Liver (tissue), 3 donors: ENCODE results near the gene RIMBP3C.

ENCODE experiments used
- EGR1 ChIP-seq, 2 donors: IDR thresholded peaks; 2 replicates each; pipeline ENCODE4 v1.6.1; 2016 to 2018; ENCODE audit warnings: antibody characterized with exemption in 2 of 2, low read depth in 2 of 2
- FOXA1 ChIP-seq: IDR thresholded peaks from 2 replicates; pipeline ENCODE4 v1.6.1; 2016; ENCODE audit warnings: antibody characterized with exemption
- GABPA ChIP-seq, 2 donors: IDR thresholded peaks in 1 of 2; conservative IDR thresholded peaks in 1 of 2; 2 replicates each; pipeline ENCODE4 v1.6.1; 2016; ENCODE audit warnings: antibody characterized with exemption in 2 of 2, mild to moderate bottlenecking in 1 of 2, moderate library complexity in 1 of 2
- HNF4G ChIP-seq: IDR thresholded peaks from 2 replicates; pipeline ENCODE4 v1.6.1; 2016; ENCODE audit warnings: antibody characterized with exemption
- JUND ChIP-seq, 2 donors: IDR thresholded peaks; 2 replicates each; pipeline ENCODE4 v1.6.1; 2016; ENCODE audit warnings: antibody characterized with exemption in 2 of 2
- RAD21 ChIP-seq, 2 donors: IDR thresholded peaks; 2 replicates each; pipeline ENCODE4 v1.6.1; 2016; ENCODE audit warnings: antibody characterized with exemption in 2 of 2, mild to moderate bottlenecking in 2 of 2
- SP1 ChIP-seq: IDR thresholded peaks from 2 replicates; pipeline ENCODE4 v1.6.1; 2018; ENCODE audit warnings: antibody characterized with exemption, mild to moderate bottlenecking
- TAF1 ChIP-seq: conservative IDR thresholded peaks from 2 replicates; pipeline ENCODE4 v1.6.1; 2016; ENCODE audit warnings: antibody characterized with exemption, mild to moderate bottlenecking
- YY1 ChIP-seq: IDR thresholded peaks from 2 replicates; pipeline ENCODE4 v1.6.1; 2016; ENCODE audit warnings: antibody characterized with exemption, mild to moderate bottlenecking
- TF ChIP-seq, protein P1 (sequence below): fragments of 150-350 bp; IDR thresholded peaks from 2 replicates; pipeline ENCODE4 v1.5.1; 2017; ENCODE audit warnings: improper control_type of control experiment, low read depth, low read length; ENCODE audit not compliant: missing input control
- TF ChIP-seq, protein P2 (sequence below): IDR thresholded peaks from 2 replicates; pipeline ENCODE4 v1.6.1; 2016; ENCODE audit warnings: antibody characterized with exemption
- TF ChIP-seq, protein P3 (sequence below): IDR thresholded peaks from 2 replicates; pipeline ENCODE4 v1.6.1; 2016; ENCODE audit warnings: antibody characterized with exemption
- TF ChIP-seq, protein P4 (sequence below): IDR thresholded peaks from 2 replicates; pipeline ENCODE4 v1.6.1; 2016; ENCODE audit warnings: antibody characterized with exemption, mild to moderate bottlenecking
- donor health status: healthy.
- donor health status: healthy.

DNA sequence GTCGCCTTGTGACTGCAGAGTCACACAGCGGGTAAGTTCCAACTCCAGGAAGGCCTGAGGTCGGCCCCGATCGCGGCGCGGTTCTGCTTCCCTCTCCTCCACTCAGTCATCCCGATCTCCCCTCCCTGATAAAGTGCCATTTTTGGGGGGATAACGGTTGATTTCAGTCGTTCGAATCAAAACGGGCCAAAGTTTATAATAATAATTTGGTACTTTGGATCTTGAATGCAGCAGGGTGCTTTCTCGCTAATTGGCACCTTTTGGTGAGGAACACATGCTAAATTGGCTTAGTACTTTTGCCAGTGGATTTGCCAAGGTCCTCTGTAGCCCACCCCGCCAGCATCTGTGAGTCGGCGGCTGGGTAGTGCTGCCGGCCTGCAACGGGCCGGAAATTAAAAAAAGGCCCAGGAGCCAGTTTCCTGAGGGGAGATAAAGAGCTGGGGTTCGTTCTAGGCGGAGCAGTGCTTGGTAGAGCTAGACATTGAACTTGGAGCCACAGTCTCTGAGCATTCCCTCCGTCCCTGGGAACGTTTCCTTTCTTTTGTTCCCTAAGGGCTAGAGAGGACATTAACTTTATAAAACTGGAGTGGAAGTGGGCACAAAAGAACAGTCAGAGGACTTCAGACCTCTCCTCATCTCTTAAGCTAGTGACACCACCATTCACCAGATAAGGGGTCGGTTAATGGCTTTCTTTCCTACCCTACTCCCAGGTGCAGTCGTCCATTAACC, 17.2 kb upstream of the RIMBP3C start:
- TF ChIP-seq, protein P1, sequence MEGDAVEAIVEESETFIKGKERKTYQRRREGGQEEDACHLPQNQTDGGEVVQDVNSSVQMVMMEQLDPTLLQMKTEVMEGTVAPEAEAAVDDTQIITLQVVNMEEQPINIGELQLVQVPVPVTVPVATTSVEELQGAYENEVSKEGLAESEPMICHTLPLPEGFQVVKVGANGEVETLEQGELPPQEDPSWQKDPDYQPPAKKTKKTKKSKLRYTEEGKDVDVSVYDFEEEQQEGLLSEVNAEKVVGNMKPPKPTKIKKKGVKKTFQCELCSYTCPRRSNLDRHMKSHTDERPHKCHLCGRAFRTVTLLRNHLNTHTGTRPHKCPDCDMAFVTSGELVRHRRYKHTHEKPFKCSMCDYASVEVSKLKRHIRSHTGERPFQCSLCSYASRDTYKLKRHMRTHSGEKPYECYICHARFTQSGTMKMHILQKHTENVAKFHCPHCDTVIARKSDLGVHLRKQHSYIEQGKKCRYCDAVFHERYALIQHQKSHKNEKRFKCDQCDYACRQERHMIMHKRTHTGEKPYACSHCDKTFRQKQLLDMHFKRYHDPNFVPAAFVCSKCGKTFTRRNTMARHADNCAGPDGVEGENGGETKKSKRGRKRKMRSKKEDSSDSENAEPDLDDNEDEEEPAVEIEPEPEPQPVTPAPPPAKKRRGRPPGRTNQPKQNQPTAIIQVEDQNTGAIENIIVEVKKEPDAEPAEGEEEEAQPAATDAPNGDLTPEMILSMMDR: no peak
- TF ChIP-seq TAF1 (no peak), EGR1 (IDR thresholded peaks at IDR 0.05; ENCODE audit: low read depth in 2 of 2) (no peak), SP1 (no peak), FOXA1 (no peak), JUND (IDR thresholded peaks at IDR 0.05) (no peak), RAD21 (IDR thresholded peaks at IDR 0.05) (no peak), YY1 (peak; percentile 25), HNF4G (no peak), GABPA (IDR thresholded peaks at IDR 0.05 in 1 of 2, conservative IDR thresholded peaks at IDR 0.05 in 1 of 2) (no peak)
- TF ChIP-seq, protein P2, sequence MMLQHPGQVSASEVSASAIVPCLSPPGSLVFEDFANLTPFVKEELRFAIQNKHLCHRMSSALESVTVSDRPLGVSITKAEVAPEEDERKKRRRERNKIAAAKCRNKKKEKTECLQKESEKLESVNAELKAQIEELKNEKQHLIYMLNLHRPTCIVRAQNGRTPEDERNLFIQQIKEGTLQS: no peak
- TF ChIP-seq, protein P3, sequence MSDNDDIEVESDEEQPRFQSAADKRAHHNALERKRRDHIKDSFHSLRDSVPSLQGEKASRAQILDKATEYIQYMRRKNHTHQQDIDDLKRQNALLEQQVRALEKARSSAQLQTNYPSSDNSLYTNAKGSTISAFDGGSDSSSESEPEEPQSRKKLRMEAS: no peak
- TF ChIP-seq, protein P4, sequence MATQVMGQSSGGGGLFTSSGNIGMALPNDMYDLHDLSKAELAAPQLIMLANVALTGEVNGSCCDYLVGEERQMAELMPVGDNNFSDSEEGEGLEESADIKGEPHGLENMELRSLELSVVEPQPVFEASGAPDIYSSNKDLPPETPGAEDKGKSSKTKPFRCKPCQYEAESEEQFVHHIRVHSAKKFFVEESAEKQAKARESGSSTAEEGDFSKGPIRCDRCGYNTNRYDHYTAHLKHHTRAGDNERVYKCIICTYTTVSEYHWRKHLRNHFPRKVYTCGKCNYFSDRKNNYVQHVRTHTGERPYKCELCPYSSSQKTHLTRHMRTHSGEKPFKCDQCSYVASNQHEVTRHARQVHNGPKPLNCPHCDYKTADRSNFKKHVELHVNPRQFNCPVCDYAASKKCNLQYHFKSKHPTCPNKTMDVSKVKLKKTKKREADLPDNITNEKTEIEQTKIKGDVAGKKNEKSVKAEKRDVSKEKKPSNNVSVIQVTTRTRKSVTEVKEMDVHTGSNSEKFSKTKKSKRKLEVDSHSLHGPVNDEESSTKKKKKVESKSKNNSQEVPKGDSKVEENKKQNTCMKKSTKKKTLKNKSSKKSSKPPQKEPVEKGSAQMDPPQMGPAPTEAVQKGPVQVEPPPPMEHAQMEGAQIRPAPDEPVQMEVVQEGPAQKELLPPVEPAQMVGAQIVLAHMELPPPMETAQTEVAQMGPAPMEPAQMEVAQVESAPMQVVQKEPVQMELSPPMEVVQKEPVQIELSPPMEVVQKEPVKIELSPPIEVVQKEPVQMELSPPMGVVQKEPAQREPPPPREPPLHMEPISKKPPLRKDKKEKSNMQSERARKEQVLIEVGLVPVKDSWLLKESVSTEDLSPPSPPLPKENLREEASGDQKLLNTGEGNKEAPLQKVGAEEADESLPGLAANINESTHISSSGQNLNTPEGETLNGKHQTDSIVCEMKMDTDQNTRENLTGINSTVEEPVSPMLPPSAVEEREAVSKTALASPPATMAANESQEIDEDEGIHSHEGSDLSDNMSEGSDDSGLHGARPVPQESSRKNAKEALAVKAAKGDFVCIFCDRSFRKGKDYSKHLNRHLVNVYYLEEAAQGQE: no peak
